Naive thymus-derived CD4-positive, alpha-beta T cell (primary cell): ENCODE results near the gene GGCT. TPM values are rescaled to one million over a fixed set of nuclear protein-coding genes. Genes with fewer than 3 reads are reported as not detected.
"Not testable (repeated sequence)": the region's sequence is repeated elsewhere in the genome, so short reads cannot be mapped to it uniquely, and the experiment has no call there.

ENCODE experiments used
- ATAC-seq: fragments of 150-1000 bp; cut with Tn5 transposase; 2 replicates; pipeline ENCODE4 v1.10.0; 2021; ENCODE audit warnings: mild to moderate bottlenecking, moderate library complexity
- CTCF ChIA-PET: fragments of 350-600 bp; sonication (Branson Sonifier 250); formaldehyde crosslinking; loops from one replicate; lab custom pipeline; 2021; ENCODE audit warnings: antibody characterized with exemption; lab: Charles Lee
- POLR2A ChIA-PET: fragments of 350-600 bp; sonication (Branson Sonifier 250); formaldehyde crosslinking; loops from one replicate; lab custom pipeline; 2021; ENCODE audit warnings: antibody characterized with exemption, inconsistent platforms; lab: Charles Lee
- DNase-seq, 9 donors: peaks; one replicate each; pipeline versions ENCODE4 v3.0.0 to v3.0.0-alpha.2; 2020 to 2022; ENCODE audit warnings: mixed read lengths in 1 of 9
- H3K27ac ChIP-seq: one replicate; pipeline ENCODE4 v1.7.0; 2013; ENCODE audit warnings: mild to moderate bottlenecking, low read depth, low read length, moderate library complexity
- H3K27me3 ChIP-seq, 2 donors: one replicate each; pipeline ENCODE4 v1.7.0; 2013; ENCODE audit warnings: low read length in 2 of 2, mild to moderate bottlenecking in 2 of 2, moderate library complexity in 2 of 2; ENCODE audit not compliant: control insufficient read depth in 2 of 2, insufficient read depth in 2 of 2
- H3K36me3 ChIP-seq, 3 experiments: 1 replicate in 2 of 3; 2 replicates in 1 of 3; pipeline ENCODE4 v1.7.0; 2013; ENCODE audit warnings: low read length in 3 of 3, mild to moderate bottlenecking in 3 of 3, moderate library complexity in 1 of 3; ENCODE audit not compliant: insufficient read depth in 3 of 3, control insufficient read depth in 2 of 3
- H3K4me1 ChIP-seq, 2 donors: one replicate each; pipeline ENCODE4 v1.7.0; 2013; ENCODE audit warnings: low read length in 2 of 2, mild to moderate bottlenecking in 2 of 2, moderate library complexity in 1 of 2; ENCODE audit not compliant: control insufficient read depth in 2 of 2, insufficient read depth in 2 of 2
- H3K4me3 ChIP-seq: 2 replicates; pipeline ENCODE4 v1.7.0; 2013; ENCODE audit warnings: mild to moderate bottlenecking, low read length
- H3K9me3 ChIP-seq, 3 experiments: 1 replicate in 2 of 3; 2 replicates in 1 of 3; pipeline ENCODE4 v1.7.0; 2013; ENCODE audit warnings: low read length in 3 of 3; ENCODE audit not compliant: control insufficient read depth in 2 of 3
- H3K27ac Mint-ChIP-seq, 9 donors: one replicate each; pipeline ENCODE4 v1.8.0; 2020 to 2022; ENCODE audit warnings: mixed read lengths in 9 of 9, mild to moderate bottlenecking in 8 of 9, moderate library complexity in 5 of 9, inconsistent platforms in 2 of 9
- H3K27me3 Mint-ChIP-seq, 5 donors: one replicate each; pipeline ENCODE4 v1.8.0; 2021 to 2022; ENCODE audit warnings: mixed read lengths in 5 of 5, mild to moderate bottlenecking in 1 of 5
- H3K36me3 Mint-ChIP-seq, 5 donors: one replicate each; pipeline ENCODE4 v1.8.0; 2020 to 2022; ENCODE audit warnings: mixed read lengths in 5 of 5, mild to moderate bottlenecking in 3 of 5, inconsistent platforms in 1 of 5
- H3K4me1 Mint-ChIP-seq, 7 donors: one replicate each; pipeline ENCODE4 v1.8.0; 2020 to 2022; ENCODE audit warnings: mixed read lengths in 7 of 7, mild to moderate bottlenecking in 3 of 7, inconsistent platforms in 1 of 7
- H3K4me3 Mint-ChIP-seq, 10 donors: one replicate each; pipeline ENCODE4 v1.8.0; 2020 to 2022; ENCODE audit warnings: mild to moderate bottlenecking in 10 of 10, mixed read lengths in 10 of 10, moderate library complexity in 6 of 10, inconsistent platforms in 2 of 10
- H3K9me3 Mint-ChIP-seq, 11 donors: one replicate each; pipeline ENCODE4 v1.8.0; 2020 to 2022; ENCODE audit warnings: mixed read lengths in 11 of 11, mild to moderate bottlenecking in 4 of 11, inconsistent platforms in 1 of 11, moderate library complexity in 1 of 11
- intact Hi-C, 2 donors: fragments of 100-400 bp; cut with micrococcal nuclease; formaldehyde crosslinking; loops; one replicate each; pipeline ENCODE4 v1.15.1; 2023
- polyA plus RNA-seq, 2 donors: library from polyadenylated mRNA; unstranded; fragments of 300-500 nt; fragmentation: Illumina TruSeq; gene quantifications; one replicate each; pipeline ENCODE4 v1.2.3, GENCODE V29; 2021
- total RNA-seq, 6 experiments: library from RNA in 5 of 6; stranded (reverse) in 5 of 6; gene quantifications; 1 replicate in 5 of 6; 2 replicates in 1 of 6; pipeline ENCODE4 v1.2.3 and lab custom pipeline; 2021 to 2026

The GGCT gene
- total and polyA plus RNA-seq, 7 experiments from 2014 or later = 9.5 to 39.2 (median 11.4) TPM

- Mint-ChIP-seq H3K27ac (no peak overlapping the region), H3K4me3 (no peak overlapping the region), H3K4me1 (peaks cover 0 to 2% (median 0%) of the 10 kb centered on the region in 7 donors), H3K9me3 (no peaks in the 10 kb centered on the region), H3K27me3 (no peaks in the 10 kb centered on the region), H3K36me3 (peaks cover 0 to 20% (median 9%) of the 10 kb centered on the region in 5 donors)
- Histone ChIP-seq H3K9me3 (no peaks in the 10 kb centered on the region), H3K27me3 (no peaks in the 10 kb centered on the region), H3K27ac (no peak overlapping the region), H3K36me3 (no peaks in the 10 kb centered on the region), H3K4me3 (no peak overlapping the region), H3K4me1 (no peaks in the 10 kb centered on the region)
- DNase-seq = no peak
- CTCF ChIA-PET = no interaction called here
- POLR2A ChIA-PET = no interaction called here
- intact Hi-C loops = no loop called here
- ATAC-seq = no peak
Observed at GRCh38 chr7:30530373-30530772, 25.7 kb upstream of the GGCT start.

- Histone ChIP-seq H3K4me3 (no peak overlapping the region), H3K27ac (no peak overlapping the region), H3K9me3 (no peaks in the 10 kb centered on the region), H3K36me3 (no peaks in the 10 kb centered on the region), H3K27me3 (no peaks in the 10 kb centered on the region), H3K4me1 (no peaks in the 10 kb centered on the region)
- ChIA-PET CTCF (interaction anchor here (0.9 kb wide), 1 partner anchor 18 kb away, joined by 3 read pairs; no protein-coding TSS in a partner anchor), POLR2A (no interaction called here)
- intact Hi-C loops = no loop called here
- Mint-ChIP-seq H3K9me3 (no peaks in the 10 kb centered on the region), H3K27me3 (no peaks in the 10 kb centered on the region), H3K36me3 (peaks cover 4 to 21% (median 4%) of the 10 kb centered on the region in 5 donors), H3K4me1 (peaks cover 0 to 12% (median 0%) of the 10 kb centered on the region in 7 donors), H3K4me3 (no peak overlapping the region), H3K27ac (no peak overlapping the region)
- DNase-seq (no peak), ATAC-seq (no peak)
Observed at GRCh38 chr7:30528779-30529178, 24.1 kb upstream of the GGCT start.

GRCh38 chr7:30527297-30527696, 22.7 kb upstream of the GGCT start:
- DNase-seq, H3K27me3 ChIP-seq, H3K4me3 Mint-ChIP-seq, POLR2A ChIA-PET, H3K36me3 ChIP-seq, H3K4me3 ChIP-seq, H3K27ac ChIP-seq, H3K4me1 ChIP-seq, H3K9me3 ChIP-seq, H3K27ac Mint-ChIP-seq, H3K27me3 Mint-ChIP-seq, ATAC-seq, H3K9me3 Mint-ChIP-seq, intact Hi-C loops: not testable (repeated sequence)
- CTCF ChIA-PET = interaction anchor here (1.4 kb wide), 1 partner anchor 252 kb away, joined by 3 read pairs; no protein-coding TSS in a partner anchor
- peaks cover 0 to 12% (median 0%) of the 10 kb centered on the region in 7 donors for H3K4me1 Mint-ChIP-seq
- H3K36me3 Mint-ChIP-seq = peaks cover 4 to 25% (median 7%) of the 10 kb centered on the region in 5 donors

- H3K4me3 Mint-ChIP-seq = no peak overlapping the region
- POLR2A ChIA-PET = no interaction called here
- H3K4me1 ChIP-seq = no peaks in the 10 kb centered on the region
- H3K36me3 ChIP-seq = no peaks in the 10 kb centered on the region
- no peaks in the 10 kb centered on the region for H3K27me3 ChIP-seq
- peaks cover 0 to 10% (median 0%) of the 10 kb centered on the region in 7 donors for H3K4me1 Mint-ChIP-seq
- H3K27ac ChIP-seq = no peak overlapping the region
- H3K9me3 ChIP-seq = no peaks in the 10 kb centered on the region
- H3K27me3 Mint-ChIP-seq = no peaks in the 10 kb centered on the region
- intact Hi-C loops = no loop called here
- DNase-seq (no peak), ATAC-seq (no peak)
- peaks cover 3 to 25% (median 7%) of the 10 kb centered on the region in 5 donors for H3K36me3 Mint-ChIP-seq
- H3K4me3 ChIP-seq = no peak overlapping the region
- no peaks in the 10 kb centered on the region for H3K9me3 Mint-ChIP-seq
- CTCF ChIA-PET = interaction anchor here (1.4 kb wide), 1 partner anchor 250 kb away, joined by 3 read pairs; no protein-coding TSS in a partner anchor
- no peak overlapping the region for H3K27ac Mint-ChIP-seq
Observed at GRCh38 chr7:30526163-30526562, 21.5 kb upstream of the GGCT start.

- intact Hi-C loops = no loop called here
Observed at GRCh38 chr7:30525429-30525828, 20.8 kb upstream of the GGCT start.

GRCh38 chr7:30524545-30524944, 19.9 kb upstream of the GGCT start:
- CTCF ChIA-PET = no interaction called here
- Histone ChIP-seq H3K27ac (no peak overlapping the region), H3K4me1 (no peaks in the 10 kb centered on the region), H3K9me3 (no peaks in the 10 kb centered on the region), H3K36me3 (no peaks in the 10 kb centered on the region), H3K27me3 (no peaks in the 10 kb centered on the region), H3K4me3 (no peak overlapping the region)
- Mint-ChIP-seq H3K36me3 (peaks cover 0 to 21% (median 7%) of the 10 kb centered on the region in 5 donors), H3K27ac (no peak overlapping the region), H3K4me3 (no peak overlapping the region), H3K27me3 (no peaks in the 10 kb centered on the region), H3K9me3 (no peaks in the 10 kb centered on the region), H3K4me1 (peaks cover 0 to 12% (median 0%) of the 10 kb centered on the region in 7 donors)
- DNase-seq = no peak
- intact Hi-C loops = no loop called here
- POLR2A ChIA-PET = no interaction called here
- no peak for ATAC-seq

More at GRCh38 chr7:30525429-30525828, 20.8 kb upstream of the GGCT start:
- no peaks in the 10 kb centered on the region for H3K36me3 ChIP-seq
- Mint-ChIP-seq H3K4me1 (peaks cover 0 to 12% (median 0%) of the 10 kb centered on the region in 7 donors), H3K27ac (no peak overlapping the region), H3K4me3 (no peak overlapping the region), H3K36me3 (peaks cover 2 to 24% (median 7%) of the 10 kb centered on the region in 5 donors), H3K9me3 (no peaks in the 10 kb centered on the region), H3K27me3 (no peaks in the 10 kb centered on the region)
- CTCF ChIA-PET = no interaction called here
- POLR2A ChIA-PET = no interaction called here
- H3K27ac ChIP-seq = no peak overlapping the region
- H3K9me3 ChIP-seq = no peaks in the 10 kb centered on the region
- H3K27me3 ChIP-seq = no peaks in the 10 kb centered on the region
- no peak for ATAC-seq
- H3K4me3 ChIP-seq = no peak overlapping the region
- no peak for DNase-seq
- no peaks in the 10 kb centered on the region for H3K4me1 ChIP-seq

GRCh38 chr7:30523466-30523865, 18.8 kb upstream of the GGCT start:
- CTCF ChIA-PET = no interaction called here

More at GRCh38 chr7:30523466-30523865, 18.8 kb upstream of the GGCT start:
- no peak for ATAC-seq
- Histone ChIP-seq H3K4me3 (no peak overlapping the region), H3K9me3 (no peaks in the 10 kb centered on the region), H3K27ac (no peak overlapping the region), H3K4me1 (no peaks in the 10 kb centered on the region), H3K36me3 (no peaks in the 10 kb centered on the region), H3K27me3 (no peaks in the 10 kb centered on the region)
- POLR2A ChIA-PET = interaction anchor here (0.6 kb wide), 1 partner anchor 199 kb away, joined by 3 read pairs; no protein-coding TSS in a partner anchor
- Mint-ChIP-seq H3K36me3 (peaks cover 0 to 21% (median 7%) of the 10 kb centered on the region in 5 donors), H3K4me3 (no peak overlapping the region), H3K27me3 (no peaks in the 10 kb centered on the region), H3K27ac (peak overlapping the region in 1 of 9 donors; percentile 53), H3K4me1 (peaks cover 0 to 12% (median 0%) of the 10 kb centered on the region in 7 donors), H3K9me3 (no peaks in the 10 kb centered on the region)
- intact Hi-C loops = no loop called here
- DNase-seq = no peak
